Measurements from ENCODE around the gene ERGIC1. TPM values are rescaled to one million over a fixed set of nuclear protein-coding genes. Genes with fewer than 3 reads are reported as not detected.

The ERGIC1 gene
- total RNA-seq, 1 experiment from 2014 or later = 98.8 TPM

DNA sequence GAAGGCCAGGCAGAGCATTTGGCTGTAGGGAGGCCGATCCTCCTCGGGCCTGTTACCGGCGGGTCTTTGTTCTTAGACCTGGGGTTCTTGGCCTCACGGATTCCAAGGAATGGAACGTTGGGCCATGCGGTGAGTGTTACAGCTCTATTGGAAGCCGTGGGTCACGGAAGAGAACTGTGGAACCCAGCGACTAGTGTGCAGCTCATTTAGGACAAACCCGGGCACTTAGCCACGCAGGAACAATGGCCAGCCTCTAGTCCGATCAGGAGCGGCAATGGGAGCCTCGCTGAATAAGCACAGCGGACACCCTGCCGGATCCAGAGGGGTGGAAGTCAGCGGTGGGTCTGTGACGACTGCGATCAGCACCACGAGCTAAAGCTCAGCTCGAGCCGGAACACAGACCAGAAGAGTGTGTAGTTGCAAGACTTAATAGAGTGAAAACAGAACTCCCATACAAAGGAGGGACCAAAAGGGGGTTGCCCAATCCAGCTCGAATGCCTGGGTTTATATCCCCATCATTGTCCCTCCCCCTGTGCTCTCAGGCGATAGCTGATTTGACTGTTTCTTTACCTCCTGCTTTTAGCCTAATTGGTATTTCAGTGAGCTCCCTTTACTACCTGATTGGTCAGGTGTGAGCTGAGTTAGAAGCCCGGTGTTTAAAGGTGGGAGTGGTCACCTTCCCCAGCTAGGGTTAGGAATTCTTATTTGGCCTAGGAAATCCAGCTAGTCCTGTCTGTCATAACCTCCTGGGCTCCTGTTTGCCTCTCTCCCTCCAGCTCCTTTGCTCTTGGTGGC, 71.5 kb downstream of the ERGIC1 start:
- no peak overlapping the region for H3K4me3 ChIP-seq
- H3K9me3 ChIP-seq = no peaks in the 10 kb centered on the region
- no peak for DNase-seq
- no peaks in the 10 kb centered on the region for H3K27me3 ChIP-seq
- H3K36me3 ChIP-seq = peaks cover 68% of the 10 kb centered on the region

DNA sequence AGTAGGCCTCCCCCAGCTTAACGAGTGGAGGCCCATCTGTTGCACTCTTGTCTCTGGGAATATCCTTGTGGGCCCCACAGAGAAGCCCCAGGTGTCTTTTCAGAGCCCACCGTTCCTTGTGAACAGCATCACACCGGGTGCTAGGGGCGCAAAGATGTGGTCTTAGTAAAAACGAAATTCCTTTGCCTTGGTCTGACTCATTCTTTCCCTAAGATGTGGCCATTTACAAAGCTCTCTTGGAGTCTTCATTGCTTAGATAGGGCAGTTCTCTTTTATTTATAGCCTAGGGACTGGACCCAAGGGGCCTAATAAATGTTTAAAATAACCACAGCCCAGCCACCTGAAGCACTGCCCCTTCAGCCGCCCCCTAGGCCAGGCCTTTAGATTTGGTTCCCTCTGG, 72.4 kb downstream of the ERGIC1 start:
- H3K27me3 ChIP-seq = no peaks in the 10 kb centered on the region
- H3K36me3 ChIP-seq = peaks cover 65% of the 10 kb centered on the region
- DNase-seq = no peak
- H3K4me3 ChIP-seq = no peak overlapping the region
- no peaks in the 10 kb centered on the region for H3K9me3 ChIP-seq

DNA sequence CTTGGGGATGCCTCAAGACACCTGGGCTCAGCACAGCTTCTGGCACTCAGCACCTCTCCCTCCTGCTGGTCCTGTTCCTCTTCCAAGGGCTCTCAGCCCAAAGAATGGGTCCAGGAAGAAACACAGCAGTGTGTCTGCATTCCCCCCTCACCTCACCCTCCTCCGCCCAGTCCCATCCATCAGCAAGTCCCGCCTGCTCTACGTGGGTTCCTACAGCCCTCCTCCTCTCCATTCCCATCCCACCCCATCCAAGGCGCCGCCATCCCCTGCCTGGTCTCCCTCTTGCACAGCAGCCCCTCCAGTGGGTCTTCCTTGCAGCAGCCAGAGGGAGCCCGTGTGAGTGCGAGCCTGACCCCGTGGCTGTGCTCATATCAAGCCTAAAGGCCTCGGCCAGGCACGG, 72.8 kb downstream of the ERGIC1 start:
- Histone ChIP-seq H3K4me3 (no peak overlapping the region), H3K9me3 (no peaks in the 10 kb centered on the region)
- DNase-seq = no peak

DNA sequence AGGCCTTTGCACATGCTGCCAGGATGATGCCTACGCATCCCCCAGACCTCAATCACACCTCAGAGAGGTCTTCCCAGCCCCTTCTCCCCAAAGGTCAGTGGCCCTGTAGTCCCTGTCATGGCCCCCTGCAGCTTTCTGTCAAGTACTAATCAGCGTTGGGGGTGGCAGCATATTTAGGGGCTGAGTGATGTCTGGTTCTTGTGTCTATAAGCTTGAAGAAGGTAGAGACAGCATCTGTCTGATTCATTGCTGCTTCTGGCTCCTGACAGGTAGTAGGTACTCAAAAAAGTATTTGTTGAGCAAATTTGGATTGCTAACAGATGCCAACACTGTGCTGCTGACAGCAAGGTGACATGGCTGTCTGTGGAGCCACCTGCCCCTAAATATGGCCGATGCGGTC, 73.6 kb downstream of the ERGIC1 start:
- H3K27me3 ChIP-seq = no peaks in the 10 kb centered on the region
- H3K9me3 ChIP-seq = no peaks in the 10 kb centered on the region
- DNase-seq = no peak
- no peak overlapping the region for H3K4me3 ChIP-seq
- H3K36me3 ChIP-seq = peaks cover 62% of the 10 kb centered on the region

More for the DNA sequence above, 72.8 kb downstream of the ERGIC1 start:
- Histone ChIP-seq H3K36me3 (peaks cover 65% of the 10 kb centered on the region), H3K27me3 (no peaks in the 10 kb centered on the region)

DNA sequence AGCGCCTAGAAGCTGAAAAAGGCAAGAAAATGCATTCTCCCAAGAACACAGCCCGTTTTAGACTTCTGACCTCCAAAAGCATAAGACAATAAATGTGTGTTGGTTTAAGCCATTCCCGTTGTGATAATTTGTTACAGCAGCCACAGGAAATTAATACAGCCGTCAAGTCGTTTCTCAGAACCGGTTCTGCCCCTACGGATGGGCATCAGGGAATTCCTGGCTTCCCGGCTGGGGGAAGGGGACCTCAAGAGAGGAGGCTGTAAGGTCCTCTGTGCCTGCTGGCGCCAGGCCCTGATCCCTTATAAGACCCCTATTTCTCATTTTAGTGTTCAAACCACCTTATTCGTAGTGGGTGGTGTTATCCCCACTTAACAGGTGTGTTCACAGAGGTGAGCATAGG, 74.6 kb downstream of the ERGIC1 start:
- H3K36me3 ChIP-seq = peaks cover 66% of the 10 kb centered on the region
- no peak overlapping the region for H3K4me3 ChIP-seq
- no peaks in the 10 kb centered on the region for H3K9me3 ChIP-seq
- no peaks in the 10 kb centered on the region for H3K27me3 ChIP-seq
- DNase-seq = no peak

DNA sequence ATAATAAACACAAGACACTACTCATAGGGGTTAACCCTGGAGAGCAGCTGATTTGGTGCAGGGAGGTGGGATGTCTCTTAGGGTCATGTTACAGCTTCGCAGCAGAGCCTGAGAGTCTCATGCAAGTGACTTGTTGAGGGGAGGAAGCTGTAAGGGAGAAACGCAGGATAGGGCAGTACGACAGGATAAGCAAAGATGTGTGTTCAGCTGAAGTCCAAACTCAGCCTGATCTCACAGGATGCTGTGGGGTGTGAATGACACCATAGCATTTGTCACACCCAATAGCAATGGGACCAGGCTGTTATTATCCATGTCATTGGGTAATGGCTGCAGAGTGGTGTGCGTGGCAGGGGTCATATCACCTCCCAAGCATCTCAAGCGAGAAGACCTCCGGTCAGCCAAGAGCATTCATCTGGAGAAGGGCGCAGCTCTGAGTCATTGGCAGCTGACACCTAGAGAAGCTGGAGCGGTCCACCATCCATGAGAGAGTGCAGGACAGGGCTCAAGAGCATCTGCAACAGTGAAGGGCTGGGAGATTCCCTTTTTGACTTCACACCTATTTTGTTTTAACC, 76.0 kb downstream of the ERGIC1 start:
- H3K9me3 ChIP-seq = no peaks in the 10 kb centered on the region
- H3K36me3 ChIP-seq = peaks cover 66% of the 10 kb centered on the region
- peak; percentile 30 for DNase-seq
- no peaks in the 10 kb centered on the region for H3K27me3 ChIP-seq
- H3K4me3 ChIP-seq = no peak overlapping the region

DNA sequence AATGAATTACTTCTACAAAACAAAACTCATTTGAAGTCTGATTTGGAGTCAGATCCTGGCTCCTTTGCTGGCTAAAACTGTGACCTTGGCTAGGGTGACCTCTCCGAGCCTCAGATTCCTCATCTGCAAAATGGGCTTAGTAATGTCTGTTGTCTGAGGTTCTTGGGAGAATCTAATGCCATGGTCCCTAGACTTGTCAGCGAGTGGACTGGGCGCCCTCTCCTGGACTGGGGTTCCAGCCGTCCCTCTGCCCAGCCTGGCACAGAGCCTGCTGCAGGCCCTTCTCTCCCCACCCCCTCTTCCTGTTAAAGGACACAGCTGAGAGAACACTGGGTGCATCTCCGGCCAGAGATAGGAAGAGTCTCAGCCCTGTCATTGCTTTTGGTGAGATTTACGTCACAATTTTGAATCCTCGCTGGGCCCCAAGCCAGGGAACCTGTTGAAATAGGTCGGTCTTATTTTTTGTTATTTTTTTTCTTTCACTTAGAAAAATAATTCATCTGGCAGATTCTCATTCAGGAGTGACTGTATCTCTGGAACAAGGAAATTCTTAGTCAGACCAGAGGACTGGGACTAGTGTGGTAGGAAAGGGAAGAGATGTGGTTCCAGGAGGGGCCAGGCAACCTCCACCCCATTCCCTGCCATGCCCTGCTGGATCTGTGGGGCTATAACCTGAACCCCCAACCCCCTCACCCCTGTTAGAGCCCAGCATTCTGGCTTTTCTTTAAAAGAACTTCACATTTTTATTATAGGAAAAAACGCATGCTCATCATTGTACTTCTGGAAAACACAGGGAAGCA, 77.0 kb downstream of the ERGIC1 start:
- Histone ChIP-seq H3K4me3 (no peak overlapping the region), H3K27me3 (no peaks in the 10 kb centered on the region), H3K36me3 (peaks cover 66% of the 10 kb centered on the region), H3K9me3 (no peaks in the 10 kb centered on the region)
- peak; percentile 67 for DNase-seq

DNA sequence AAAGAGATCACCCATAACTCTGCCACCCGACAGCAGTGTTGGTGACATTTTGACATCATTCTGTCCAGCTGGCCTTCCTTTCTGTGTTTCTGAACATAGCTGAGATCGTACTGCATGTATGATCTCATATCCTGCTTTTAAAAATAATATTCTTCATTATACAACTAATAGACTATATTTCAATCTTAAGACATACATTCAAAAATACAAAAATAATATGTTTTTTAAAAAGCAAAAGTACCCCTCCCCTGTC, 77.5 kb downstream of the ERGIC1 start:
- H3K36me3 ChIP-seq = peaks cover 66% of the 10 kb centered on the region
- H3K4me3 ChIP-seq = no peak overlapping the region
- DNase-seq = no peak
- H3K9me3 ChIP-seq = no peaks in the 10 kb centered on the region
- H3K27me3 ChIP-seq = no peaks in the 10 kb centered on the region

DNA sequence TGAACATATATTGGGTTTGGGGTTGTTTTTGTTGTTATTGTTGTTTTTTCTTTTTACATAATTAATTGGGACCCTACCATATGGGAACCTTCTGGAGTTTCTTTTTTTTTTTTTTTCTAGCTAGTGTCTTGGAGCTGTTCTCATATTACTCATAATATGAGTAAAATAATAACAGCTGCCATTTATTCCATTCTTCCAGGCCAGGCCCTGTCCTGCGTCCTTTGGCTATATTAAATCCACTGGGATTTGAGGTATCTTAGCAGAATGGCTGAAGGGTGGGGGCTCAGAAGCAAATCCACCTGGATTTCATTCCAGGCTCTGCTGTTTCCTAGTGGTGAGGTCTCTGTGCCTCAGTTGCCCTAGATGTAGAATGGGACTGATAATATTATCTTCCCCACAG, 77.9 kb downstream of the ERGIC1 start:
- H3K27me3 ChIP-seq = no peaks in the 10 kb centered on the region
- no peaks in the 10 kb centered on the region for H3K9me3 ChIP-seq
- no peak for DNase-seq
- no peak overlapping the region for H3K4me3 ChIP-seq
- H3K36me3 ChIP-seq = peaks cover 69% of the 10 kb centered on the region

DNA sequence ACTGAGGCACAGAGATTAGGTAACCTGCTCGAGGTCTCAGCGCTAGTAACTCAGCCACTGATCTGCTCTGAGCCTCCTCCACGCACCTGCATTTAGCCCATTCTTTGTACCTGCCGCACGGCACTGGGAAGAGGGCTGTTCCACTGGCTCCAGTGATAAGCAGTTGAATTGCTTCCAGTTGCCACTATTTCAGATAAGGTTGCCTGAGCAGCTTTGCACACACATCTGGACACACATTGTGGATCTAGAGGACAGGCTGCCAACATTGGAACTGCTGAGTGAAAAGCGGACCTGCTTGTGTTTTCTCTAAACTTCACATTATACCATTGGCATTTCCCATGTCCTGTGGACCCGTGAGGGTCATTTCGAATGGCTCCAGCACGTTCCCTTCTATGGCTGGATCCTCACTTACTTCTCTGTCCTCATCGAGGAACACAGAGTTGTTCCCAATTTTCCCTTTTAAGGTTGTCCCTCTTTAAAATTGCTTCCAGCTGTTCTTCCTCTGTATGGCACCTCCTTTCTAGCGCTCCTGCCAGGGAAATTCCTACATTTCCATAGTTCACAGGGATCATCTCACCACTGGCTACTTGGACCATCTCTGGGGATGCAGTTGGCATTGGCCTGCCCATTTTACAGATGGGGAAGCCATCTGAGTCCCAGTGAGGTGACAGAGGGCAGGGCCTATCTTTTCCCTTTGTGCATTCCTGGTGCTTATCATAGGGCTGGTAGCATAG, 79.2 kb downstream of the ERGIC1 start:
- H3K36me3 ChIP-seq = peaks cover 80% of the 10 kb centered on the region
- H3K27me3 ChIP-seq = no peaks in the 10 kb centered on the region
- H3K4me3 ChIP-seq = no peak overlapping the region
- no peaks in the 10 kb centered on the region for H3K9me3 ChIP-seq
- no peak for DNase-seq

DNA sequence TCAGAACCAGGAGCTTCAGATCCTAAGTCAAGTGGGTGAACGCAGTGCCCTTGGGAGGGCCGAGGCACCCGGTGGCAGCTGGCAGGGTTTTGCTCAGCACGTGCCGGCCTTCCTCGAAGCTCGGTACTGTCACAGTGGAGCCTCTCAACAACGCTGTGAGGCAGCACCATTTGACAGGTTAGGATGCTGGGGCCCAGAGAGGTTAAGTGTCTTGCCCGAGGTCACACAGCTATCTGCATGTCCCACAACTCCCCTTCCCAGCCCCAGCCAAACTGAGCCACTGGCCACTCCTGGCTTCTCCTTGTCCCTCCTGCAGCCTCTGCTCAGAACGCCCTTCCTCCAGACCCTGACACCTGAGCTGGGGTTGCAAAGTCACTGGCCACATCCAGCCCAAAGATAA, 81.5 kb downstream of the ERGIC1 start:
- Histone ChIP-seq H3K27me3 (no peaks in the 10 kb centered on the region), H3K9me3 (no peaks in the 10 kb centered on the region), H3K4me3 (no peak overlapping the region), H3K36me3 (peaks cover 90% of the 10 kb centered on the region)
- DNase-seq = no peak

DNA sequence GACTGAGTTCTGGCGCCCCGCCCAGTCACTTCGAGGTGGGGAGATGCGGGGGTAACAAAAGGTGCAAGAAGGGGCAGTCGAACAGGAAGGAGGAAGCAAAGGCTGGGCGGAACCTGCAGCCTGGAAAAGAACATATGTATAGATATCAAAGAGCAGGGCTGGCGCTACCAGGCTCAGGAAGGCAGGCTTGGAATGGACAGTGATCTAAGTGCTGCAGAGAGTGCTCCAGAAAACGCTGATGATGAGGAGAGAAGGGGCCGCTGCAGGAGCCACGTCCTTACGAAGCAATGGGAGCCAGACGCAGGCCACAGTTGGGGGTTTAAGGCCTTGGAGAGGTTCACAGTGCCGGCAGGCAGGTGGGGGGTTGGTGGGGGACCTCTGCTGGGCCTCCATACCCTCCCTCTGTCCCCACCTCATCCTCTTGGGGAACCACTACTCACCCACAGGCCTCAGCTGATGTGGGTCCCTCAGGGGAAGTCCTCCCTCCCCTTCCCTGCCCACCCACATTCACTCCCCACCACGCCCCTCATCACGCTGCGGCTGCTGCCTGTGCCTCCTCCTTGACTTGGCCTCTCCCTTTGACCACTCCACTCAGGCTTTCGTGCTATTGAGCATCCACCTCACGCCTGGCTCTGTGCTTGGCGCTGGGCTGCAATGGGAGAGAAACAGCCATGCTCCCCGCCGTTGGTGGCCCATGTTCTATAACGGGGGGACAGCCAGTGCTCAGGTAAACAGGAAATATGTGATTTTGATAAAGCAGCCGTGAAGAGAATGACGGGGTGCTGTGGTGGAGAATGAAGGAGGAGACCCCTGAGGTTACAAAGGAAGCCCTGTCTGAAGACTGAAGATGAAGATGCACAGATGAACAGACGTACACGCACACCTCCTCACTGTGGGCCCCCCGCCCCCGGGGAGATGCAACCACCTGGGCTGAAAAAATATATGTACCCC, 84.6 kb downstream of the ERGIC1 start:
- Histone ChIP-seq H3K4me3 (no peak overlapping the region), H3K9me3 (no peaks in the 10 kb centered on the region), H3K36me3 (peaks cover 90% of the 10 kb centered on the region), H3K27me3 (no peaks in the 10 kb centered on the region)
- no peak for DNase-seq

DNA sequence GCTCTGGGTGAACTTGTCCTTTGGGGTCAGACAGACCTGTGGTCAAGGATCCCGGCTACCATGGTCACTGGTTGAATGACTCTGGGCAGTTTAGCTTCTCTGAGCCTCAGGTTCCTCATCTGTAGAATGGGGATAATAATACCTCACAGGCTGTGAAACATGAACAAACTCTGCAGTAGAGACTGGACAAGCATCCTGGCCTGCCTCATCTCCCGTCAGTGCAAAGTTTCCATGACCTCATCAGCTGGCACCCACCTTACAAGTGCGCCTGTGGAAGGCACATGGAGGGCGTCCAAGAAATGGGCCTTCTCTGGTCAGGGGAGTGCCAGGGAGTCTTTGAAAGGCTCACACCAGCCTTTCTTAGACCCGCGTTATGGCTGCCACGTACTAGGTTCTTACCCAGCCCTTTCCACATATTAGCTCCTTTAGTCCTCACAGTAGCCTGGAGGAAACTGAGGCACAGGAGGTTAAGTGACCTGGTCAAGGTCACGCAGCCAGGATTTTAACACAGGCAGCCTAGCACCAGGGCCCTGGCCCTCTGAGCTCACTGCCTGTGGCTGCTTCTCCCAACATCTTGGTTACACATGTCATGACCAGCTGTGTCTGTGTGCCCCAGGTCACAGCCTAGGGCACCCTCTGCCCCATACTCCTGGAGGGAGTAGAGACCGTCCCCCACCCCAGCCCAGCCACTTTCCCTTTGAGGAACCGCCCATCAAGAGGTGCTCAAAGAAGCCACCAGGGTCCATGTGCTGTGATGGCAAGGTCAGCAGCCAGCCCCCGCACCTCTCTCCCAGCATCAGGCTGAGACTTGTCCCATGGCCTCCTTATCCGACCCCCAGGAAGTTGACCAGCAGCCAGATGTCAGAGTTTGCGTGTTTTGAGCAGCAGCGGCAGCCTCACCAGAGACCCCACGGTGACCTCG, 85.7 kb downstream of the ERGIC1 start:
- peak; percentile 80 for DNase-seq
- no peaks in the 10 kb centered on the region for H3K9me3 ChIP-seq
- H3K4me3 ChIP-seq = no peak overlapping the region
- H3K27me3 ChIP-seq = no peaks in the 10 kb centered on the region
- peaks cover 92% of the 10 kb centered on the region for H3K36me3 ChIP-seq

DNA sequence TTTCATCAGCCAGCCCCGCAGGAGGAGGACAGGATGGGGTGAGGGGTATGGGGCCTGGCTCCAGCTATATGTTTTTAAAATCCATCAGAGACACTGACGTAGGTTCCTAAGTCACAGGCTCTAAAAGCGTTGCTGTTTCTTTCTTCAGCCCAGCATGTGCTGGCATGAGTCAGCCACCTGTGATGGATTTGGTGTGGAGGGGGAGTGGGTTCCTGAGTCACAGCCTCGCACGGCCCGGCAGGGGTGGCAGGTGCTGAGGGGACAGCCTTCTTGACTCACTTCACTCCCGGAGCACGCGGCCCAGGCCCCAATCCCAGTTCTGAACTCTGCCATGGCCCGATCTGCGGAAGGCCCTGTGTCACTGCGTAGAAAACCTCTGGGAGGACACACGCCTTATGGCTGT, 86.4 kb downstream of the ERGIC1 start:
- Histone ChIP-seq H3K27me3 (no peaks in the 10 kb centered on the region), H3K9me3 (no peaks in the 10 kb centered on the region), H3K4me3 (no peak overlapping the region), H3K36me3 (peaks cover 92% of the 10 kb centered on the region)
- peak; percentile 44 for DNase-seq

DNA sequence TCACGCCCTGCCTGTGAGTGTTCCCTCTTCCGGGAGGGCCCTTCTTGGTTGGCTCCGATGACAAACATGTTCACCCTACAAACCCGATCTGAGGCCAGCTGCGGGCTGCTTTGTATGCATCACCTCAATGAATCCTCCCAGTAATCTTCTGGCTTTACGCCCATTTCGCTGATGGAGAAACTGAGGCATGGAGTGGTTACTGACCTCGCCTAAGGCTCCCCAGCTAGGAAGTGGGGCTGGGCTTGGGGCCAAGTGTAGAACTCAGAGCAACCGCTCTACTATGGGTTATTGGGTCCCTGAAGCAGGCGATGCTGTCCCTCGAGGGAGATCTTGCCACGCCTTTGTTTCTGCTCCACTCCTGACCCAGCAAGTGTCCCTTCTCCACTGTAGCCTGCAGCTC, 86.9 kb downstream of the ERGIC1 start:
- DNase-seq = no peak
- H3K36me3 ChIP-seq = peaks cover 92% of the 10 kb centered on the region
- no peaks in the 10 kb centered on the region for H3K9me3 ChIP-seq
- H3K27me3 ChIP-seq = no peaks in the 10 kb centered on the region
- H3K4me3 ChIP-seq = no peak overlapping the region

Data from MG63 (cell line).